Adipocyte (in vitro differentiated cells): ENCODE measurements around the gene FMN2.

ENCODE experiments used
- DNase-seq: peaks from one replicate; pipeline ENCODE4 v3.0.0-alpha.2; 2015; ENCODE audit warnings: low read depth
- H3K27me3 ChIP-seq: replicated peaks from 2 replicates; pipeline ENCODE4 v1.7.0; 2013; ENCODE audit warnings: mild to moderate bottlenecking, low read length, moderate library complexity; ENCODE audit not compliant: control insufficient read depth, insufficient read depth
- H3K36me3 ChIP-seq: 2 replicates; pipeline ENCODE4 v1.7.0; 2013; ENCODE audit warnings: low read length, mild to moderate bottlenecking, moderate library complexity; ENCODE audit not compliant: control insufficient read depth, insufficient read depth, severe bottlenecking
- H3K4me1 ChIP-seq: 2 replicates; pipeline ENCODE4 v1.7.0; 2013; ENCODE audit warnings: mild to moderate bottlenecking, low read length, moderate library complexity; ENCODE audit not compliant: control insufficient read depth, insufficient read depth
- H3K4me3 ChIP-seq: 2 replicates; pipeline ENCODE4 v1.7.0; 2013; ENCODE audit warnings: mild to moderate bottlenecking, low read length, moderate library complexity
- H3K9ac ChIP-seq: 2 replicates; pipeline ENCODE4 v1.7.0; 2013; ENCODE audit warnings: mild to moderate bottlenecking, low read length, moderate library complexity
- H3K9me3 ChIP-seq: 2 replicates; pipeline ENCODE4 v1.7.0; 2013; ENCODE audit warnings: mild to moderate bottlenecking, low read length, moderate library complexity; ENCODE audit not compliant: control insufficient read depth

The FMN2 gene

GRCh38 chr1:240145120-240145519, 53.4 kb downstream of the FMN2 start:
- Histone ChIP-seq H3K36me3 (no peaks in the 10 kb centered on the region), H3K4me1 (peaks cover 3% of the 10 kb centered on the region), H3K9ac (no peak overlapping the region), H3K9me3 (no peaks in the 10 kb centered on the region), H3K4me3 (no peak overlapping the region), H3K27me3 (no peaks in the 10 kb centered on the region)
- no peak for DNase-seq

GRCh38 chr1:240148333-240148732, 56.6 kb downstream of the FMN2 start:
- no peak for DNase-seq
- H3K27me3 ChIP-seq, result no peaks in the 10 kb centered on the region
- H3K9ac ChIP-seq, result no peak overlapping the region
- H3K36me3 ChIP-seq, result no peaks in the 10 kb centered on the region
- H3K4me3 ChIP-seq, result no peak overlapping the region
- H3K4me1 ChIP-seq, result peaks cover 12% of the 10 kb centered on the region
- no peaks in the 10 kb centered on the region for H3K9me3 ChIP-seq

- H3K27me3 ChIP-seq, result no peaks in the 10 kb centered on the region
- no peaks in the 10 kb centered on the region for H3K9me3 ChIP-seq
- no peak overlapping the region for H3K4me3 ChIP-seq
- peak; percentile 82 for DNase-seq
- no peaks in the 10 kb centered on the region for H3K36me3 ChIP-seq
- no peak overlapping the region for H3K9ac ChIP-seq
- H3K4me1 ChIP-seq, result peaks cover 12% of the 10 kb centered on the region
These were observed 57.9 kb downstream of the FMN2 start for GRCh38 chr1:240149484-240150094.

GRCh38 chr1:240151136-240151735, 59.6 kb downstream of the FMN2 start:
- DNase-seq, result no peak
- Histone ChIP-seq H3K9me3 (no peaks in the 10 kb centered on the region), H3K36me3 (no peaks in the 10 kb centered on the region), H3K27me3 (no peaks in the 10 kb centered on the region), H3K9ac (no peak overlapping the region), H3K4me1 (peaks cover 12% of the 10 kb centered on the region), H3K4me3 (no peak overlapping the region)

- Histone ChIP-seq H3K36me3 (no peaks in the 10 kb centered on the region), H3K27me3 (no peaks in the 10 kb centered on the region), H3K4me3 (no peak overlapping the region), H3K4me1 (peaks cover 12% of the 10 kb centered on the region), H3K9me3 (no peaks in the 10 kb centered on the region), H3K9ac (no peak overlapping the region)
- peak; percentile 33 for DNase-seq
These were observed 61.1 kb downstream of the FMN2 start for GRCh38 chr1:240152611-240153297.

GRCh38 chr1:240155605-240156004, 63.9 kb downstream of the FMN2 start:
- H3K36me3 ChIP-seq, result no peaks in the 10 kb centered on the region
- H3K27me3 ChIP-seq, result no peaks in the 10 kb centered on the region
- peaks cover 8% of the 10 kb centered on the region for H3K4me1 ChIP-seq
- no peak overlapping the region for H3K9ac ChIP-seq
- peaks cover 3% of the 10 kb centered on the region for H3K9me3 ChIP-seq
- H3K4me3 ChIP-seq, result no peak overlapping the region
- DNase-seq, result no peak

- Histone ChIP-seq H3K4me1 (no peaks in the 10 kb centered on the region), H3K9me3 (peaks cover 27% of the 10 kb centered on the region), H3K27me3 (no peaks in the 10 kb centered on the region), H3K9ac (no peak overlapping the region), H3K36me3 (no peaks in the 10 kb centered on the region), H3K4me3 (no peak overlapping the region)
- no peak for DNase-seq
These were observed 73.1 kb downstream of the FMN2 start for GRCh38 chr1:240164742-240165141.

GRCh38 chr1:240169188-240169587, 77.5 kb downstream of the FMN2 start:
- Histone ChIP-seq H3K9ac (no peak overlapping the region), H3K4me1 (peaks cover 6% of the 10 kb centered on the region), H3K4me3 (no peak overlapping the region), H3K27me3 (no peaks in the 10 kb centered on the region), H3K36me3 (no peaks in the 10 kb centered on the region), H3K9me3 (peaks cover 13% of the 10 kb centered on the region)
- peak; percentile 37 for DNase-seq

- Histone ChIP-seq H3K27me3 (no peaks in the 10 kb centered on the region), H3K4me1 (peaks cover 6% of the 10 kb centered on the region), H3K4me3 (no peak overlapping the region), H3K9me3 (peaks cover 2% of the 10 kb centered on the region), H3K9ac (no peak overlapping the region), H3K36me3 (no peaks in the 10 kb centered on the region)
- DNase-seq, result no peak
These were observed 78.6 kb downstream of the FMN2 start for GRCh38 chr1:240170266-240170665.

GRCh38 chr1:240170806-240171205, 79.1 kb downstream of the FMN2 start:
- Histone ChIP-seq H3K9me3 (no peaks in the 10 kb centered on the region), H3K36me3 (no peaks in the 10 kb centered on the region), H3K9ac (no peak overlapping the region), H3K4me1 (peaks cover 6% of the 10 kb centered on the region), H3K4me3 (no peak overlapping the region), H3K27me3 (no peaks in the 10 kb centered on the region)
- no peak for DNase-seq

GRCh38 chr1:240171907-240172306, 80.2 kb downstream of the FMN2 start:
- peak; percentile 43 for DNase-seq
- no peaks in the 10 kb centered on the region for H3K36me3 ChIP-seq
- H3K27me3 ChIP-seq, result no peaks in the 10 kb centered on the region
- H3K4me3 ChIP-seq, result no peak overlapping the region
- peaks cover 6% of the 10 kb centered on the region for H3K4me1 ChIP-seq
- H3K9me3 ChIP-seq, result no peaks in the 10 kb centered on the region
- no peak overlapping the region for H3K9ac ChIP-seq
